Lung (tissue), 12 donors: ENCODE results near the gene DPH2. TPM values are rescaled to one million over a fixed set of nuclear protein-coding genes. Genes with fewer than 3 reads are reported as not detected.
A peak's percentile ranks its signal among the peaks of the same experiment; 100 is the strongest.

ENCODE experiments used
- ATAC-seq: fragments of 200-7000 bp; cut with Tn5 transposase; one replicate; pipeline ENCODE4 v1.9.1; 2020; ENCODE audit warnings: moderate number of reproducible peaks; ENCODE audit not compliant: insufficient read depth, low FRiP score
- DNase-seq, 3 donors: peaks; one replicate each; pipeline ENCODE4 v3.0.0-alpha.2; 2013 to 2017
- H3K27ac ChIP-seq, 2 donors: one replicate each; pipeline ENCODE4 v1.5.1; 2013; ENCODE audit warnings: mild to moderate bottlenecking in 2 of 2, moderate library complexity in 2 of 2, control low read depth in 1 of 2, inconsistent platforms in 1 of 2, low read depth in 1 of 2, low read length in 1 of 2
- H3K27me3 ChIP-seq, 3 donors: one replicate each; pipeline ENCODE4 v1.5.1; 2013; ENCODE audit warnings: low read length in 2 of 3; ENCODE audit not compliant: control insufficient read depth in 3 of 3, insufficient read depth in 3 of 3
- H3K36me3 ChIP-seq, 4 donors: one replicate each; pipeline ENCODE4 v1.5.1; 2013; ENCODE audit warnings: low read length in 4 of 4, mild to moderate bottlenecking in 1 of 4, moderate library complexity in 1 of 4; ENCODE audit not compliant: control insufficient read depth in 4 of 4, insufficient read depth in 4 of 4
- H3K4me1 ChIP-seq, 5 donors: one replicate each; pipeline ENCODE4 v1.5.1; 2013; ENCODE audit warnings: low read length in 5 of 5, mild to moderate bottlenecking in 2 of 5, moderate library complexity in 1 of 5; ENCODE audit not compliant: control insufficient read depth in 5 of 5, insufficient read depth in 5 of 5
- H3K4me3 ChIP-seq: one replicate; pipeline ENCODE4 v1.5.1; 2013; ENCODE audit warnings: mild to moderate bottlenecking, control low read depth, moderate library complexity
- H3K9ac ChIP-seq, 2 donors: one replicate each; pipeline ENCODE4 v1.5.1; 2013; ENCODE audit warnings: low read length in 2 of 2, control low read depth in 1 of 2; ENCODE audit not compliant: insufficient read depth in 1 of 2
- H3K9me3 ChIP-seq, 4 donors: one replicate each; pipeline ENCODE4 v1.5.1; 2013; ENCODE audit warnings: low read length in 3 of 4, mild to moderate bottlenecking in 1 of 4, moderate library complexity in 1 of 4; ENCODE audit not compliant: control insufficient read depth in 4 of 4, insufficient read depth in 3 of 4
- CTCF ChIP-seq: IDR thresholded peaks from 2 replicates; pipeline ENCODE4 v1.5.1; 2012; ENCODE audit warnings: mild to moderate bottlenecking; ENCODE audit errors: control extremely low read depth, extremely low read depth
- WGBS, 2 donors: extraction: QIAGEN DNeasy Blood & Tissue Kit; methylation state at CpG; one replicate each; pipeline ENCODE4 v1.1.7; 2013; 5-methylcytosine and 5-hydroxymethylcytosine counted together
- polyA plus RNA-seq, 2 donors: library from polyadenylated mRNA; stranded (reverse); fragments of 200-250 nt; gene quantifications; one replicate each; pipeline ENCODE4 v1.2.1, GENCODE V29; 2013
- total RNA-seq, 2 donors: library from RNA; depleted of rRNA in 1 of 2; stranded (reverse); fragments of >200 nt in 1 of 2; gene quantifications; one replicate each; pipeline ENCODE4 v1.2.1, GENCODE V29; 2014 to 2021
- donor health status: control.
- donor health status: control.
- donor health status: Bipolar disorder and iron deficiency.
- donor health status: healthy.
- donor health status: DM: yes; HTN: yes; CAD: no.

The DPH2 gene
- total and polyA plus RNA-seq, 4 donors = 11.6 to 28.5 (median 21.3) TPM

GRCh38 chr1:43931711-43932660, 37.8 kb upstream of the DPH2 start:
- H3K27me3 ChIP-seq = peaks cover 0 to 16% (median 6%) of the 10 kb centered on the region in 3 donors
- no peak for TF ChIP-seq CTCF
- no peak overlapping the region for H3K4me3 ChIP-seq
- no peak overlapping the region for H3K9ac ChIP-seq
- no peak overlapping the region for H3K27ac ChIP-seq
- H3K9me3 ChIP-seq = no peaks in the 10 kb centered on the region
- H3K36me3 ChIP-seq = peaks cover 0 to 5% (median 0%) of the 10 kb centered on the region in 4 donors
- ATAC-seq = no peak
- peaks cover 0 to 11% (median 5%) of the 10 kb centered on the region in 5 donors for H3K4me1 ChIP-seq
- no peak for DNase-seq
- WGBS, 2 donors = 94 to 97% methylated on average over 13 of the region's 13 CpGs

GRCh38 chr1:43932786-43933385, 36.9 kb upstream of the DPH2 start:
- ATAC-seq = no peak
- peaks cover 0 to 11% (median 5%) of the 10 kb centered on the region in 5 donors for H3K4me1 ChIP-seq
- H3K4me3 ChIP-seq = no peak overlapping the region
- no peak for TF ChIP-seq CTCF
- no peak overlapping the region for H3K9ac ChIP-seq
- H3K36me3 ChIP-seq = peaks cover 0 to 7% (median 0%) of the 10 kb centered on the region in 4 donors
- no peak overlapping the region for H3K27ac ChIP-seq
- WGBS, 2 donors = 29 to 33% methylated on average over 8 of the region's 8 CpGs
- no peak for DNase-seq
- peaks cover 0 to 16% (median 8%) of the 10 kb centered on the region in 3 donors for H3K27me3 ChIP-seq
- H3K9me3 ChIP-seq = no peaks in the 10 kb centered on the region

GRCh38 chr1:43933386-43934100, 36.3 kb upstream of the DPH2 start, which contains the start of gene ARTN:
TSS of gene ARTN (plus strand) at chr1:43933801. CDS start at chr1:43935657, 1,856 bp downstream.
- no peak within 1 kb of the TSS for H3K9ac ChIP-seq

More at GRCh38 chr1:43933386-43934100, 36.3 kb upstream of the DPH2 start, which contains the start of gene ARTN:
- peak; percentile 37 to 55 (median 40) for DNase-seq
- Histone ChIP-seq H3K27ac (no peak within 1 kb of the TSS), H3K4me1 (peaks cover 0 to 11% (median 5%) of the 10 kb centered on the region in 5 donors), H3K9me3 (no peaks in the 10 kb centered on the region), H3K36me3 (peaks cover 0 to 7% (median 0%) of the 10 kb centered on the region in 4 donors), H3K4me3 (no peak within 1 kb of the TSS), H3K27me3 (peaks cover 0 to 16% (median 8%) of the 10 kb centered on the region in 3 donors)
- no peak for TF ChIP-seq CTCF
- WGBS, 2 donors = 4 to 6% methylated on average over 38 to 42 of the region's 42 CpGs
- ATAC-seq = peak; percentile 46
